GM23338 (cell line): Measurements from ENCODE around the gene MGAT3.

Experiments used
- CREB1 ChIP-seq: fragments of 250-450 bp; sonication (Bioruptor Pico); IDR thresholded peaks from 2 replicates; pipeline ENCODE4 v1.5.0; 2020; ENCODE audit warnings: low read depth, mild to moderate bottlenecking, moderate library complexity
- EZH2 ChIP-seq: fragments of 200-600 bp; sonication (generic); IDR thresholded peaks from one replicate; pipeline ENCODE4 v1.8.0; 2017; ENCODE audit warnings: antibody characterized with exemption, mild to moderate bottlenecking, low read depth; ENCODE audit not compliant: unreplicated experiment
- EZH2phosphoT487 ChIP-seq: fragments of 200-600 bp; sonication (generic); IDR thresholded peaks from one replicate; pipeline ENCODE4 v1.8.1; 2018; ENCODE audit warnings: antibody characterized with exemption; ENCODE audit not compliant: unreplicated experiment
- JUNB ChIP-seq: IDR thresholded peaks from one replicate; pipeline ENCODE4 v1.6.1; 2016; ENCODE audit warnings: antibody characterized with exemption; ENCODE audit not compliant: unreplicated experiment
- POLR2AphosphoS5 ChIP-seq: IDR thresholded peaks from 2 replicates; pipeline ENCODE4 v1.6.1; 2016; ENCODE audit warnings: antibody characterized with exemption, low read depth
- ZNF331 ChIP-seq: fragments of 250-450 bp; sonication (Bioruptor Pico); IDR thresholded peaks from 2 replicates; pipeline ENCODE4 v1.5.0; 2020; ENCODE audit warnings: low read depth, mild to moderate bottlenecking, moderate library complexity
- TF ChIP-seq, protein P1 (sequence below), 2 experiments: fragments of 200-600 bp in 1 of 2; sonication (generic) in 1 of 2; conservative IDR thresholded peaks; 2 replicates each; pipeline versions ENCODE4 v1.5.1 to v1.6.1; 2016 to 2017; ENCODE audit warnings: antibody characterized with exemption in 2 of 2, low read depth in 2 of 2, mild to moderate bottlenecking in 2 of 2, moderate library complexity in 1 of 2
- TF ChIP-seq, protein P2 (sequence below): IDR thresholded peaks from one replicate; pipeline ENCODE4 v1.6.1; 2018; ENCODE audit warnings: antibody characterized with exemption; ENCODE audit not compliant: unreplicated experiment

DNA sequence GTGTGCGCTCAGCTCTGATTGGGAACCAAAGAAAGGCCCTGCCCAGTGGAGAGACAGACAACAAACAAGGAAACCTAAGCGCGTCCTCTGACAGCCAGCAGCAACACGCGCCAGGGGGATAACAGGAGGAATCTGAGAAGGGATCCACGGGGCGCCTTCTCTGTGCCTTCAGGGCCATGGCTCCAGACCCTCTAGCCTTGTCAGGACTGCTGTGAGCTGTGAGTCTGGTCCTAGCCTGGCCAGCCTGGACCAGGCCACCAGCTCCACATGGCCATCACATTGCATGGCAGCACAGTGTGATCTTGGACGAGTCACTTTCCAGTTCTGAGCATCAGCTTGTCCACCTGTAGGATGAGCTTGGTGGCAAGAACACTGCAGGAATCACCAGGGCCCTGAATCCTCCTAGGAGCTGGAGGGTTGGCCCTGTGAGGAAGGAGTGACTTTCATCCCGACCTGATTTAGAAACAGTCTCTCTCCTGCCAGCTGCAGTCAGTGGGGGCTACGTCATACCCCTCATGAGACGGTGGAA lies 11.8 kb upstream of the MGAT3 start:
- TF ChIP-seq POLR2AphosphoS5: no peak
- TF ChIP-seq, protein P1, sequence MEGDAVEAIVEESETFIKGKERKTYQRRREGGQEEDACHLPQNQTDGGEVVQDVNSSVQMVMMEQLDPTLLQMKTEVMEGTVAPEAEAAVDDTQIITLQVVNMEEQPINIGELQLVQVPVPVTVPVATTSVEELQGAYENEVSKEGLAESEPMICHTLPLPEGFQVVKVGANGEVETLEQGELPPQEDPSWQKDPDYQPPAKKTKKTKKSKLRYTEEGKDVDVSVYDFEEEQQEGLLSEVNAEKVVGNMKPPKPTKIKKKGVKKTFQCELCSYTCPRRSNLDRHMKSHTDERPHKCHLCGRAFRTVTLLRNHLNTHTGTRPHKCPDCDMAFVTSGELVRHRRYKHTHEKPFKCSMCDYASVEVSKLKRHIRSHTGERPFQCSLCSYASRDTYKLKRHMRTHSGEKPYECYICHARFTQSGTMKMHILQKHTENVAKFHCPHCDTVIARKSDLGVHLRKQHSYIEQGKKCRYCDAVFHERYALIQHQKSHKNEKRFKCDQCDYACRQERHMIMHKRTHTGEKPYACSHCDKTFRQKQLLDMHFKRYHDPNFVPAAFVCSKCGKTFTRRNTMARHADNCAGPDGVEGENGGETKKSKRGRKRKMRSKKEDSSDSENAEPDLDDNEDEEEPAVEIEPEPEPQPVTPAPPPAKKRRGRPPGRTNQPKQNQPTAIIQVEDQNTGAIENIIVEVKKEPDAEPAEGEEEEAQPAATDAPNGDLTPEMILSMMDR (conservative IDR thresholded peaks at IDR 0.05; ENCODE audit: low read depth in 2 of 2): no peak
- TF ChIP-seq, protein P2, sequence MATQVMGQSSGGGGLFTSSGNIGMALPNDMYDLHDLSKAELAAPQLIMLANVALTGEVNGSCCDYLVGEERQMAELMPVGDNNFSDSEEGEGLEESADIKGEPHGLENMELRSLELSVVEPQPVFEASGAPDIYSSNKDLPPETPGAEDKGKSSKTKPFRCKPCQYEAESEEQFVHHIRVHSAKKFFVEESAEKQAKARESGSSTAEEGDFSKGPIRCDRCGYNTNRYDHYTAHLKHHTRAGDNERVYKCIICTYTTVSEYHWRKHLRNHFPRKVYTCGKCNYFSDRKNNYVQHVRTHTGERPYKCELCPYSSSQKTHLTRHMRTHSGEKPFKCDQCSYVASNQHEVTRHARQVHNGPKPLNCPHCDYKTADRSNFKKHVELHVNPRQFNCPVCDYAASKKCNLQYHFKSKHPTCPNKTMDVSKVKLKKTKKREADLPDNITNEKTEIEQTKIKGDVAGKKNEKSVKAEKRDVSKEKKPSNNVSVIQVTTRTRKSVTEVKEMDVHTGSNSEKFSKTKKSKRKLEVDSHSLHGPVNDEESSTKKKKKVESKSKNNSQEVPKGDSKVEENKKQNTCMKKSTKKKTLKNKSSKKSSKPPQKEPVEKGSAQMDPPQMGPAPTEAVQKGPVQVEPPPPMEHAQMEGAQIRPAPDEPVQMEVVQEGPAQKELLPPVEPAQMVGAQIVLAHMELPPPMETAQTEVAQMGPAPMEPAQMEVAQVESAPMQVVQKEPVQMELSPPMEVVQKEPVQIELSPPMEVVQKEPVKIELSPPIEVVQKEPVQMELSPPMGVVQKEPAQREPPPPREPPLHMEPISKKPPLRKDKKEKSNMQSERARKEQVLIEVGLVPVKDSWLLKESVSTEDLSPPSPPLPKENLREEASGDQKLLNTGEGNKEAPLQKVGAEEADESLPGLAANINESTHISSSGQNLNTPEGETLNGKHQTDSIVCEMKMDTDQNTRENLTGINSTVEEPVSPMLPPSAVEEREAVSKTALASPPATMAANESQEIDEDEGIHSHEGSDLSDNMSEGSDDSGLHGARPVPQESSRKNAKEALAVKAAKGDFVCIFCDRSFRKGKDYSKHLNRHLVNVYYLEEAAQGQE: no peak
- TF ChIP-seq EZH2: no peak
- TF ChIP-seq EZH2phosphoT487: no peak
- no peak for TF ChIP-seq JUNB
- TF ChIP-seq CREB1: no peak
- TF ChIP-seq ZNF331 (CRISPR knock-in tag): no peak
